PC-3 (cell line): ENCODE data around the gene TNRC6B. TPM values are rescaled to one million over a fixed set of nuclear protein-coding genes. Genes with fewer than 3 reads are reported as not detected.
A peak's percentile ranks its signal among the peaks of the same experiment; 100 is the strongest.

Source experiments
- ATAC-seq: fragments of 200-7000 bp; cut with Tn5 transposase; 2 replicates; pipeline ENCODE4 v1.9.1; 2020; ENCODE audit warnings: mild to moderate bottlenecking, moderate library complexity
- BruUV-seq: library from RNA; stranded (reverse); fragments of 400-500 nt; replicated peaks from 2 replicates; lab custom pipeline; 2021; lab: Mats Ljungman, UMichigan
- CTCF ChIA-PET: fragments of 300-600 bp; sonication (Branson Sonifier 250); formaldehyde crosslinking; loops from one replicate; lab custom pipeline; 2022; ENCODE audit warnings: antibody characterized with exemption; lab: Charles Lee
- POLR2A ChIA-PET: fragments of 300-600 bp; sonication (Branson Sonifier 250); formaldehyde crosslinking; loops from one replicate; lab custom pipeline; 2022; ENCODE audit warnings: antibody characterized with exemption; ENCODE audit not compliant: unreplicated experiment; lab: Charles Lee
- DNase-seq: peaks from one replicate; pipeline ENCODE4 v3.0.0-alpha.2; 2015
- H2AFZ ChIP-seq: fragments of 300-600 bp; sonication (generic); 2 replicates; pipeline ENCODE4 v1.6.0; 2016; ENCODE audit warnings: antibody characterized with exemption, low read length
- H3F3A ChIP-seq: fragments of 300-600 bp; sonication (generic); one replicate; pipeline ENCODE4 v1.6.0; 2017; ENCODE audit warnings: antibody characterized with exemption, low read length, control low read depth, mild to moderate bottlenecking; ENCODE audit not compliant: unreplicated experiment
- H3K27ac ChIP-seq: fragments of 300-600 bp; sonication (generic); 2 replicates; pipeline ENCODE4 v1.5.1; 2016; ENCODE audit warnings: mild to moderate bottlenecking, low read length
- H3K27me3 ChIP-seq: fragments of 300-600 bp; sonication (generic); 2 replicates; pipeline ENCODE4 v1.6.1; 2016; ENCODE audit warnings: low read length, mixed read lengths
- H3K36me3 ChIP-seq: fragments of 300-600 bp; sonication (generic); 2 replicates; pipeline ENCODE4 v1.6.1; 2016; ENCODE audit warnings: low read depth, mixed run types, low read length, mixed read lengths
- H3K4me1 ChIP-seq: fragments of 300-600 bp; sonication (generic); 2 replicates; pipeline ENCODE4 v1.5.1; 2016; ENCODE audit warnings: low read length; ENCODE audit not compliant: insufficient read depth
- H3K4me2 ChIP-seq: fragments of 300-600 bp; sonication (generic); 2 replicates; pipeline ENCODE4 v1.6.0; 2016; ENCODE audit warnings: low read length
- H3K4me3 ChIP-seq: fragments of 300-600 bp; sonication (generic); 2 replicates; pipeline ENCODE4 v1.5.1; 2016; ENCODE audit warnings: mild to moderate bottlenecking, low read length, mixed read lengths
- H3K79me2 ChIP-seq: fragments of 300-600 bp; sonication (generic); 2 replicates; pipeline ENCODE4 v1.6.1; 2017; ENCODE audit warnings: low read length, mixed read lengths
- H3K9ac ChIP-seq: fragments of 300-600 bp; sonication (generic); 2 replicates; pipeline ENCODE4 v1.6.0; 2016; ENCODE audit warnings: mild to moderate bottlenecking, low read length
- H3K9me2 ChIP-seq: fragments of 300-600 bp; sonication (generic); replicated peaks from 2 replicates; pipeline ENCODE4 v1.6.1; 2016; ENCODE audit warnings: mixed run types, low read length, mixed read lengths
- H3K9me3 ChIP-seq: fragments of 300-600 bp; sonication (generic); 2 replicates; pipeline ENCODE4 v1.6.1; 2016; ENCODE audit warnings: low read length, mixed read lengths
- H4K20me1 ChIP-seq: fragments of 300-600 bp; sonication (generic); 2 replicates; pipeline ENCODE4 v1.6.1; 2016; ENCODE audit warnings: low read length, mixed read lengths
- CTCF ChIP-seq: fragments of 300-600 bp; sonication (generic); conservative IDR thresholded peaks from 2 replicates; pipeline ENCODE4 v1.5.1; 2017; ENCODE audit warnings: antibody characterized with exemption, low read depth, mild to moderate bottlenecking, low read length
- EZH2 ChIP-seq: fragments of 300-600 bp; sonication (generic); IDR thresholded peaks from one replicate; pipeline ENCODE4 v1.6.1; 2017; ENCODE audit warnings: antibody characterized with exemption, mild to moderate bottlenecking, low read length; ENCODE audit not compliant: unreplicated experiment
- EZH2phosphoT487 ChIP-seq: fragments of 300-600 bp; sonication (generic); IDR thresholded peaks from 2 replicates; pipeline ENCODE4 v1.6.1; 2018; ENCODE audit warnings: mild to moderate bottlenecking, antibody characterized with exemption, low read length, borderline replicate concordance
- intact Hi-C: fragments of 100-400 bp; cut with micrococcal nuclease; formaldehyde crosslinking; loops from 2 replicates; pipeline ENCODE4 v1.9.0; 2023
- total RNA-seq: library from RNA; depleted of rRNA; stranded (reverse); fragments of >200 nt; gene quantifications from 2 replicates; pipeline ENCODE4 v1.2.3, GENCODE V29; 2014

The TNRC6B gene
- total RNA-seq, 1 experiment from 2014 or later = 21.3 TPM

DNA sequence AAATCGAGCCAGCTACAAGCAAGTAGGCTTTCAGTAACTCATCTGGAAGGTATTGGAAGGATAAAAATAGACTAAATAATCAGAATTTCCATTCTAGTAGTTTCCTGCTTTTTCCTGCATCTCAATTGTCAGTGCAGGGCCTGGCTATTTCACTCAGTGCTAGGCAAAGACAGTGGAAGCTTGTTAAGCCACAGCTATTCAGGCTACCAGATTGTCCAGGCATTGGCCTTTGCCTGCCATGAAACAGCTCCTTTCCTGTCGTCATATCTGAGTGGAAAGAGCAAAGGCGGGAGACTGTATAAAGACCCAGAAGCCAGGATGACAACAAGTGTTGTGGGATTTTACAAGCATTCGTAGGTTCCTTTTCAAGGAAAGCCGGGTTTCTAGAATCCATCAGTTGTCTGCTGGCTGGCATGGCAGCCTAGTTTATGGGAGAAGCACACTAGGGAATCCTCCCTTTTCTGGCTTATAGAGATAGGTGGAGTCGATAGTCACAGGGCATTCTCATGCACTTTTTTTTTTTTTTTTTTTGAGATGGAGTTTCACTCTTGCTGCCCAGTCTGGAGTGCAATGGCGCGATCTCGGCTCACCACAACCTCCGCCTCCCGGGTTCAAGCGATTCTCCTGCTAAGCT, 2.0 kb upstream of the TNRC6B start:
- no peak overlapping the region for H3K27ac ChIP-seq
- no peaks in the 10 kb centered on the region for H3F3A ChIP-seq
- no peaks in the 10 kb centered on the region for H3K36me3 ChIP-seq
- no peak overlapping the region for H3K9ac ChIP-seq
- no peaks in the 10 kb centered on the region for H3K27me3 ChIP-seq
- no peak overlapping the region for H3K4me3 ChIP-seq
- H3K9me2 ChIP-seq = no peaks in the 10 kb centered on the region
- no peaks in the 10 kb centered on the region for H3K9me3 ChIP-seq
- H2AFZ ChIP-seq = no peak overlapping the region
- TF ChIP-seq EZH2 (no peak), CTCF (no peak), EZH2phosphoT487 (no peak)
- H4K20me1 ChIP-seq = 0 out of 2 replicates have a peak, but pooled peaks cover 4% of the 10 kb centered on the region
- H3K4me1 ChIP-seq = peaks cover 23% of the 10 kb centered on the region
- no peak overlapping the region for H3K4me2 ChIP-seq
- no peak for ATAC-seq
- CTCF ChIA-PET = no interaction called here
- POLR2A ChIA-PET = no interaction called here
- no peak for DNase-seq
- H3K79me2 ChIP-seq = peaks cover 29% of the 10 kb centered on the region
- BruUV-seq = no TSS peak
- intact Hi-C loops = loop anchor here (5.0 to 10.0 kb wide), 4 partner anchors 98 to 172 kb away; partner anchors contain the start of gene ADSL

GRCh38 chr22:40176921-40177737, 596 bp upstream of the TNRC6B start:
- H3K27ac ChIP-seq = peak overlapping the region; percentile 87
- H3K27me3 ChIP-seq = no peaks in the 10 kb centered on the region
- ChIA-PET CTCF (no interaction called here), POLR2A (interaction anchor here (0.6 to 1.4 kb wide), 6 partner anchors 15 to 133 kb away, joined by 3 to 8 read pairs (median 3); no protein-coding TSS in a partner anchor)
- peak overlapping the region; percentile 93 for H3K4me2 ChIP-seq
- peak overlapping the region; percentile 97 for H3K4me3 ChIP-seq
- no peak for TF ChIP-seq EZH2
- TF ChIP-seq CTCF = no peak
- TF ChIP-seq EZH2phosphoT487 = no peak
- H3K36me3 ChIP-seq = no peaks in the 10 kb centered on the region
- peaks cover 43% of the 10 kb centered on the region for H3K79me2 ChIP-seq
- H2AFZ ChIP-seq = peak overlapping the region; percentile 56
- ATAC-seq = peak; percentile 87
- peak; percentile 86 for DNase-seq
- H3K9me2 ChIP-seq = no peaks in the 10 kb centered on the region
- H3K4me1 ChIP-seq = peaks cover 32% of the 10 kb centered on the region
- intact Hi-C loops = loop anchor here (5.0 to 10.0 kb wide), 4 partner anchors 98 to 170 kb away; partner anchors contain the start of gene ADSL
- no peaks in the 10 kb centered on the region for H3F3A ChIP-seq
- no TSS peak for BruUV-seq
- H3K9me3 ChIP-seq = no peaks in the 10 kb centered on the region
- H4K20me1 ChIP-seq = 0 out of 2 replicates have a peak, but pooled peaks cover 4% of the 10 kb centered on the region
- H3K9ac ChIP-seq = peak overlapping the region; percentile 94
